ENCODE results near the gene GPR107. TPM values are rescaled to one million over a fixed set of nuclear protein-coding genes. Genes with fewer than 3 reads are reported as not detected.

Gene GPR107
- total RNA-seq, 6 experiments from 2014 or later, result 12.6 to 18.2 (median 14.5) TPM

- intact Hi-C loops (cut with DNase I), result no loop called here
- ATAC-seq, result peak in 3 of 4 donors; percentile 2 to 4 (median 3)
- Histone ChIP-seq H3K36me3 (no peaks in the 10 kb centered on the region), H3K9me3 (no peaks in the 10 kb centered on the region), H3K4me1 (peaks cover 0 to 15% (median 0%) of the 10 kb centered on the region in 4 donors), H3K27ac (peak overlapping the region; percentile 89 to 95 (median 93)), H3K27me3 (no peaks in the 10 kb centered on the region), H3K4me3 (peak overlapping the region; percentile 70 to 91 (median 83))
- TF ChIP-seq, protein P1, sequence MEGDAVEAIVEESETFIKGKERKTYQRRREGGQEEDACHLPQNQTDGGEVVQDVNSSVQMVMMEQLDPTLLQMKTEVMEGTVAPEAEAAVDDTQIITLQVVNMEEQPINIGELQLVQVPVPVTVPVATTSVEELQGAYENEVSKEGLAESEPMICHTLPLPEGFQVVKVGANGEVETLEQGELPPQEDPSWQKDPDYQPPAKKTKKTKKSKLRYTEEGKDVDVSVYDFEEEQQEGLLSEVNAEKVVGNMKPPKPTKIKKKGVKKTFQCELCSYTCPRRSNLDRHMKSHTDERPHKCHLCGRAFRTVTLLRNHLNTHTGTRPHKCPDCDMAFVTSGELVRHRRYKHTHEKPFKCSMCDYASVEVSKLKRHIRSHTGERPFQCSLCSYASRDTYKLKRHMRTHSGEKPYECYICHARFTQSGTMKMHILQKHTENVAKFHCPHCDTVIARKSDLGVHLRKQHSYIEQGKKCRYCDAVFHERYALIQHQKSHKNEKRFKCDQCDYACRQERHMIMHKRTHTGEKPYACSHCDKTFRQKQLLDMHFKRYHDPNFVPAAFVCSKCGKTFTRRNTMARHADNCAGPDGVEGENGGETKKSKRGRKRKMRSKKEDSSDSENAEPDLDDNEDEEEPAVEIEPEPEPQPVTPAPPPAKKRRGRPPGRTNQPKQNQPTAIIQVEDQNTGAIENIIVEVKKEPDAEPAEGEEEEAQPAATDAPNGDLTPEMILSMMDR (IDR thresholded peaks at IDR 0.05), result no peak
- DNase-seq, result peak; percentile 46 to 63 (median 53)
- 1% methylated on average over 17 of the region's 31 CpGs for WGBS (ENCODE audit: insufficient coverage, low coverage, low lambda C conversion rate, missing lambda C conversion rate)
Measured at GRCh38 chr9:130041648-130042405, 11.9 kb upstream of the GPR107 start.

- H3K4me3 ChIP-seq, result peak overlapping the region; percentile 70 to 91 (median 83)
- H3K9me3 ChIP-seq, result no peaks in the 10 kb centered on the region
- no CpG with 5 or more reads among the region's 68 CpGs for WGBS (ENCODE audit: insufficient coverage, low coverage, low lambda C conversion rate, missing lambda C conversion rate)
- intact Hi-C loops (cut with DNase I), result no loop called here
- H3K4me1 ChIP-seq, result peaks cover 0 to 15% (median 0%) of the 10 kb centered on the region in 4 donors
- DNase-seq, result peak; percentile 53 to 66 (median 60)
- H3K27ac ChIP-seq, result peak overlapping the region; percentile 89 to 95 (median 93)
- TF ChIP-seq, protein P1 (IDR thresholded peaks at IDR 0.05), result no peak
- TF ChIP-seq POLR2A (IDR thresholded peaks at IDR 0.05), result no peak
- no peaks in the 10 kb centered on the region for H3K27me3 ChIP-seq
- ATAC-seq, result peak; percentile 12 to 40 (median 30)
- H3K36me3 ChIP-seq, result no peaks in the 10 kb centered on the region
Measured at GRCh38 chr9:130042406-130042884, 11.3 kb upstream of the GPR107 start.

GRCh38 chr9:130042885-130043653 lies 10.6 kb upstream of the GPR107 start, which contains the start of gene FNBP1:
Gene FNBP1 (minus strand): TSS chr9:130043189. CDS start chr9:130042975, 214 bp downstream.
- H3K4me1 ChIP-seq, result peaks cover 0 to 15% (median 0%) of the 10 kb centered on the region in 4 donors
- H3K27ac ChIP-seq, result peak within 1 kb of the TSS; percentile 89 to 95 (median 93)
- intact Hi-C loops (cut with DNase I), result no loop called here
- no peaks in the 10 kb centered on the region for H3K27me3 ChIP-seq
- no peaks in the 10 kb centered on the region for H3K9me3 ChIP-seq
- DNase-seq (peak; percentile 86 to 91 (median 86)), ATAC-seq (peak; percentile 86 to 92 (median 88))
- H3K36me3 ChIP-seq, result no peaks in the 10 kb centered on the region
- peak within 1 kb of the TSS; percentile 70 to 91 (median 83) for H3K4me3 ChIP-seq
- WGBS (ENCODE audit: insufficient coverage, low coverage, low lambda C conversion rate, missing lambda C conversion rate), result 2% methylated on average over 19 of the region's 92 CpGs
- TF ChIP-seq, protein P1 (IDR thresholded peaks at IDR 0.05), result no peak
- peak; percentile 90 for TF ChIP-seq POLR2A (IDR thresholded peaks at IDR 0.05)

DNA sequence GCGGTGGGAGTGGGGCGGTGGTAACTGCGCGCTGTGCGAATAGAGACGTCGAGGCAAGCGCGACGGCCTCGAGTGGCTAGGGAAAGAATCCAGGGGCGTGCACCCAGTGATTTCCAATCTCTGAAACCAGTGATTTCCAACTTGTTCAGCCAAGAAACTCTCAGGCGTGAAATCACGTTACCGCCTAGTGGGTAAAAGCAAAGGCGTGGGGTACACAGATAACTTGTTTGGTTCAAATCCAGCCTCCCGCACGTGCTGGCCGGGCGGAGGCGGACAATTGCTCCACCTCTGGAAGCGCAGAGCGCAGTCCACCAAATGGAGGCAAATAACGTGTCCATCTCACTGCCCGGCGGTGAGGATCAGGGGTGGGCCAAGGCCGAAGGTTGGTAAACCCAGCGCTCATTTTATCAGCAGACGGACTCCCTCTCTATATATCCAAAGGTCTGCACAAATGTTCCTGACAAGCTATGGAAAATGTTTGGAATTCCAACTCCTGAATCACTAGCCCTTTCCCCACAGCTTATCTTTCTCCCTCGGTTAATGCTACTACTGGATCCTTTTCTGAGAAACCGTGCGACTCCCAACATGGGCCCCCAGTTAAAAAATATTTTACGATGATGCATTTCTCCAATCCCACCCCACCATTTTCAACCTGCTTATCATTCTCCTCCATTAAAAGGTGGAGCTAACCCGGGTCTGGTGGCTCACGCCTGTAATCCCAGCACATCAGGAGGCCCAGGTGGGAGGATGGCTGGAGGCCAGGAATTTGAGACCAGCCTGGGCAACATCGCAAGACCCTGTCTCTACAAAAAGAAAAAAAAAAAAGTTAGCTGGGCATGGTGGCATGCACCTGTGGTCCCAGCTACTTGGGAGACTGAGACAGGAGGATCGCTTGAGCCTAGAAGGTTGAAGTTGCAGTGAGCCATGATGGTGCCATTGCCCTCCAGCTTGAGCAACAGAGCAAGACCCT lies 9.8 kb upstream of the GPR107 start:
- ATAC-seq (peak; percentile 41 to 64 (median 52)), DNase-seq (peak; percentile 61 to 78 (median 77))
- TF ChIP-seq, protein P1 (IDR thresholded peaks at IDR 0.05), result peak in 1 of 4 donors; percentile 25
- TF ChIP-seq POLR2A (IDR thresholded peaks at IDR 0.05), result no peak
- Histone ChIP-seq H3K4me1 (peaks cover 0 to 15% (median 0%) of the 10 kb centered on the region in 4 donors), H3K27me3 (no peaks in the 10 kb centered on the region), H3K36me3 (no peaks in the 10 kb centered on the region), H3K9me3 (no peaks in the 10 kb centered on the region), H3K27ac (peak overlapping the region; percentile 89 to 95 (median 93)), H3K4me3 (peak overlapping the region; percentile 70 to 91 (median 83))
- intact Hi-C loops (cut with DNase I), result no loop called here
- WGBS (ENCODE audit: insufficient coverage, low coverage, low lambda C conversion rate, missing lambda C conversion rate), result 23% methylated on average over 30 of the region's 37 CpGs

All from right lobe of liver (tissue), 6 donors.